ENCODE data around the gene SNAP25.

- TF ChIP-seq POLR2A (IDR thresholded peaks at IDR 0.05; ENCODE audit: low read length) (no peak), GATA1 (IDR thresholded peaks at IDR 0.05; ENCODE audit: low read depth, low read length) (no peak)
Observed at GRCh38 chr20:10313701-10314100, 95.1 kb downstream of the SNAP25 start.

Measured in erythroblast (primary cell).